ENCODE measurements around the gene PYGL. TPM values are rescaled to one million over a fixed set of nuclear protein-coding genes. Genes with fewer than 3 reads are reported as not detected.

PYGL gene
- total RNA-seq, 1 donor from 2014 or later, result 65.6 TPM

GRCh38 chr14:50953502-50953901, 9.2 kb upstream of the PYGL start:
- ATAC-seq, result peak in 1 of 2 donors; percentile 21
- intact Hi-C loops (cut with DNase I), result no loop called here
- Histone ChIP-seq H3K27me3 (ENCODE audit: low read depth) (no peaks in the 10 kb centered on the region), H3K27ac (no peak overlapping the region), H3K4me1 (no peaks in the 10 kb centered on the region), H3K36me3 (no peaks in the 10 kb centered on the region), H3K4me3 (no peak overlapping the region), H3K9me3 (no peaks in the 10 kb centered on the region)
- TF ChIP-seq, protein P1, sequence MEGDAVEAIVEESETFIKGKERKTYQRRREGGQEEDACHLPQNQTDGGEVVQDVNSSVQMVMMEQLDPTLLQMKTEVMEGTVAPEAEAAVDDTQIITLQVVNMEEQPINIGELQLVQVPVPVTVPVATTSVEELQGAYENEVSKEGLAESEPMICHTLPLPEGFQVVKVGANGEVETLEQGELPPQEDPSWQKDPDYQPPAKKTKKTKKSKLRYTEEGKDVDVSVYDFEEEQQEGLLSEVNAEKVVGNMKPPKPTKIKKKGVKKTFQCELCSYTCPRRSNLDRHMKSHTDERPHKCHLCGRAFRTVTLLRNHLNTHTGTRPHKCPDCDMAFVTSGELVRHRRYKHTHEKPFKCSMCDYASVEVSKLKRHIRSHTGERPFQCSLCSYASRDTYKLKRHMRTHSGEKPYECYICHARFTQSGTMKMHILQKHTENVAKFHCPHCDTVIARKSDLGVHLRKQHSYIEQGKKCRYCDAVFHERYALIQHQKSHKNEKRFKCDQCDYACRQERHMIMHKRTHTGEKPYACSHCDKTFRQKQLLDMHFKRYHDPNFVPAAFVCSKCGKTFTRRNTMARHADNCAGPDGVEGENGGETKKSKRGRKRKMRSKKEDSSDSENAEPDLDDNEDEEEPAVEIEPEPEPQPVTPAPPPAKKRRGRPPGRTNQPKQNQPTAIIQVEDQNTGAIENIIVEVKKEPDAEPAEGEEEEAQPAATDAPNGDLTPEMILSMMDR (IDR thresholded peaks at IDR 0.05), result no peak
- DNase-seq, result no peak

GRCh38 chr14:50951032-50951431, 6.7 kb upstream of the PYGL start:
- ATAC-seq, result no peak
- H3K4me1 ChIP-seq, result no peaks in the 10 kb centered on the region
- no peak for DNase-seq
- no peak overlapping the region for H3K4me3 ChIP-seq
- H3K9me3 ChIP-seq, result no peaks in the 10 kb centered on the region
- no peaks in the 10 kb centered on the region for H3K27me3 ChIP-seq (ENCODE audit: low read depth)
- no peak overlapping the region for H3K27ac ChIP-seq
- no peaks in the 10 kb centered on the region for H3K36me3 ChIP-seq
- intact Hi-C loops (cut with DNase I), result no loop called here
- TF ChIP-seq, protein P1 (IDR thresholded peaks at IDR 0.05), result no peak

DNA sequence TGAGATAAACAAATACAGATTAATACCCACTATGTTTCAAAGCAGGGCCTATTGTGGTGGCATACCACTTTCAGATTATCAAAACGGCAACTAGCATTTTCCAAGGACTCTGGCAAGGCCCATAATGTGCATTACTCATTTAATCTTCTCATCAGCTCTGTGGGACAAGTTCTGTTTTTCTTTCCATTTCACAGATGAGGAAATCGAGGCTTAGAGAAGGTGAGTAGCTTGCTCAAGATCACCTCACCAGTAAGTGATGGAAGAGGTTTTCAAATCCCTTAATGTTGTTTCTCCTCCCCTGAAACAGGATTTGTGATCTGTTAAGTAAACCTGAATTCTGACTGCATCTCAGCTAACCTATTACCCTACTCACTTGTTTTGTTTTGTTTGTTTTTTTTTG, 3.9 kb upstream of the PYGL start:
- no peak for ATAC-seq
- TF ChIP-seq, protein P1 (IDR thresholded peaks at IDR 0.05), result no peak
- no peak for DNase-seq

DNA sequence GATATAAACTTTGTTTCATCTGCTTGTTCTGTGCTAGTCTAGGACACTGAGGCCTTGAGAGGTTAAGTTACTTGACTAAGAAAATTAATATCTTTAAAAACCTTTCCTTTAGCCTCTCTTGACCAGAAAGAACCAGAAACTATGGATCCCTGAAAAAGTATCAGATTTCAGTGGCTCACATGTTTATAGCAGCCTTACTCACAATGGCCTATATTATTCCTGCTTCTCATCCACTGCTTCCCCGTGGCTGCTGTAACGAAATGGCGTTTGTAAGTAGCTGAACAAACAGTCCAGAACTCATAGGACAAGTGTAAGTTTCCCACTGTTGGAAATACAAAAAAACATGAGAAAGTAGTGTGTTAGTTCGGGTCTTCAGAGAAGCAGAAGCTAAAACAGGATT, 3.2 kb upstream of the PYGL start:
- no peak for ATAC-seq
- TF ChIP-seq, protein P1 (IDR thresholded peaks at IDR 0.05), result no peak
- Histone ChIP-seq H3K4me3 (no peak overlapping the region), H3K9me3 (no peaks in the 10 kb centered on the region), H3K27me3 (ENCODE audit: low read depth) (no peaks in the 10 kb centered on the region), H3K27ac (no peak overlapping the region), H3K36me3 (no peaks in the 10 kb centered on the region), H3K4me1 (no peaks in the 10 kb centered on the region)
- intact Hi-C loops (cut with DNase I), result no loop called here
- no peak for DNase-seq

More for the DNA sequence above, 3.9 kb upstream of the PYGL start:
- no peak overlapping the region for H3K27ac ChIP-seq
- no peaks in the 10 kb centered on the region for H3K9me3 ChIP-seq
- H3K36me3 ChIP-seq, result no peaks in the 10 kb centered on the region
- H3K27me3 ChIP-seq (ENCODE audit: low read depth), result no peaks in the 10 kb centered on the region
- no peak overlapping the region for H3K4me3 ChIP-seq
- intact Hi-C loops (cut with DNase I), result no loop called here
- H3K4me1 ChIP-seq, result no peaks in the 10 kb centered on the region

DNA sequence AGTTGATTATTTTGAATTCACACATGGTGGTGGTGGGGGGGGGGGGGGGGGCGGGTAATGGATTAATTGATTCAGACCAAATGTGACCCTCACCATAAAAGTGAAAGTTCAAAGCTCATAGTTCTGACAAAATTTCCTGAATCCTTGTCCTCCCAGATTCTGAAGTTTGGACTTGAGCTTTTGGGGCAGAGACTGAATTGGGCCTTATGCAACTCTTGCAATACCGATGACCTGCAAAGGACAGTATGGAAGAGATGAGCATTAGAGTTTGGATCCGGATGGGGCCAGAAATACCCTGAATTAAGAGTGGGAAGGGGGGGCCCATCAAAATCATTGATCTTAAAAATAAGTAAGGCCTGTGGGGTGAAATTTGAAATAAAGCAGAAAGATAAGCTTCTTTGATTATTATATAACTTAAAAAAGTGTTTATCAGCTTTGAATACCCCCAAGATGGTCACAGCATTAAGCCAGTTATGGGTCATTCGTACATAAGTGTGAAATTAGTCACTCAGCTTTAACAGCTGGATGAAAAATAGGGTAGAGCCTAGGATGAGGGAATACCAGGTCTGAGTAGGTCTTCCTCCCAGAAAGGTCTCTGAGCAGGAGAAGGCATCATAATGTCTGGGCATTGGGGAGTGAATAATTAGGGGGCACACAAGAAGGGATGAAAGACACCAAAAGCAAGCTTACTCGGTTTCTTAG, 2.1 kb upstream of the PYGL start:
- no peaks in the 10 kb centered on the region for H3K9me3 ChIP-seq
- no peak overlapping the region for H3K27ac ChIP-seq
- DNase-seq (no peak), ATAC-seq (no peak)
- intact Hi-C loops (cut with DNase I), result no loop called here
- TF ChIP-seq, protein P1 (IDR thresholded peaks at IDR 0.05), result no peak
- no peaks in the 10 kb centered on the region for H3K27me3 ChIP-seq (ENCODE audit: low read depth)
- H3K4me1 ChIP-seq, result no peaks in the 10 kb centered on the region
- no peaks in the 10 kb centered on the region for H3K36me3 ChIP-seq
- H3K4me3 ChIP-seq, result no peak overlapping the region
